ENCODE results near the gene BCAR1.

The BCAR1 gene

DNA sequence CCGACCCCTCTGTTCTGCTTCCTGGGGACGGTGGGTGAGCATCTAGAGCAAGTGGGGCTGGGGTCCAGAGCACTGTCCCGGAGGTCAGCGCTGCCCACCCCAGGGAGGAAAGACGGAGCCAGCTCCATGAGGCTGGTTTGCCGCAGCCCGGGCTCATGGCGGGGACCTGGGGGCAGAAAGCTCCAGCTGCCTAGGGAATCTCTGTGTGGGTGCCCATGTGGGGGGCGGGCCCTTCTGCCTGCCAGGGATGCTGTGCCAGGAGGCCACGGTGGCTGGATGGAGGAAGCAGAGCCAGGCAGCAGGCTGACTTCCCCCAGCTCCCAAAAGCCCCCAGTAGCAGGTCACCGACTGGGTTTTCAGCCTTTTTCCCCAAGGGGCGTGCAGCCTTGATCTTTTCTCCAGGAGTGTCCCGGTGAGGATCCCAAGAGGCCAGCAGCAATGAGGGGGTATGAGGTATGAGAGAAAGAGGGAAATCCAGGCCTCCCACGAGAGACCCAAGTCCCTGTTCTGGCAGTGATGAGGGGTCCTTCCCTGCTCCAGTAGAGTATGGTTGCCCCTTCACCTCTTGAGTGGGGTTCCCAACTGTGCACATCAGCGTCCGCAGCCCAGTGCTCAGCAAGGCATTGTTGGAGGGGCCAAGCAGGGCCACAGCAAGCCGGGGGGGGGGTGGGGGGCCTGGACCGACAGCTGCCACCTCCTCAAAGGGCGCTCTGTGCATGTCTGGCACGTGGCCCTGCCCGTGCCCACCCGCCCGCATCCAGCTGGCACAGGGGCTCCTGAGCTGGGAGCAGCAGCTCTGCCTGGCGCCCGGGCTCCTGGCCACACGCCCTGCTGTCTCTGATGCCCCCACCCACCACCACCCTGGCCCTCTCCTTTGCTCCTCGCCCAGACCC, 15.6 kb upstream of the BCAR1 start:
- DNase-seq (ENCODE audit: low read depth in 1 of 2, low spot score in 1 of 2) = no peak
- no peak for TF ChIP-seq JUND (IDR thresholded peaks at IDR 0.05; ENCODE audit: low read depth)
- in situ Hi-C loops (cut with HindIII; ENCODE audit: low pct_unique_long_range_greater_than_20kb, low sequenced_read_pairs) = no loop called here

- DNase-seq (ENCODE audit: low read depth in 1 of 2, low spot score in 1 of 2) = peak; percentile 92 to 93
- in situ Hi-C loops (cut with HindIII; ENCODE audit: low pct_unique_long_range_greater_than_20kb, low sequenced_read_pairs) = no loop called here
Observed at GRCh38 chr16:75265911-75266701, 14.7 kb upstream of the BCAR1 start.

GRCh38 chr16:75264999-75265910, 13.8 kb upstream of the BCAR1 start:
- in situ Hi-C loops (cut with HindIII; ENCODE audit: low pct_unique_long_range_greater_than_20kb, low sequenced_read_pairs) = no loop called here
- TF ChIP-seq JUND (IDR thresholded peaks at IDR 0.05; ENCODE audit: low read depth) = no peak
- DNase-seq (ENCODE audit: low read depth in 1 of 2, low spot score in 1 of 2) = no peak

More at GRCh38 chr16:75265911-75266701, 14.7 kb upstream of the BCAR1 start:
- no peak for TF ChIP-seq JUND (IDR thresholded peaks at IDR 0.05; ENCODE audit: low read depth)

DNA sequence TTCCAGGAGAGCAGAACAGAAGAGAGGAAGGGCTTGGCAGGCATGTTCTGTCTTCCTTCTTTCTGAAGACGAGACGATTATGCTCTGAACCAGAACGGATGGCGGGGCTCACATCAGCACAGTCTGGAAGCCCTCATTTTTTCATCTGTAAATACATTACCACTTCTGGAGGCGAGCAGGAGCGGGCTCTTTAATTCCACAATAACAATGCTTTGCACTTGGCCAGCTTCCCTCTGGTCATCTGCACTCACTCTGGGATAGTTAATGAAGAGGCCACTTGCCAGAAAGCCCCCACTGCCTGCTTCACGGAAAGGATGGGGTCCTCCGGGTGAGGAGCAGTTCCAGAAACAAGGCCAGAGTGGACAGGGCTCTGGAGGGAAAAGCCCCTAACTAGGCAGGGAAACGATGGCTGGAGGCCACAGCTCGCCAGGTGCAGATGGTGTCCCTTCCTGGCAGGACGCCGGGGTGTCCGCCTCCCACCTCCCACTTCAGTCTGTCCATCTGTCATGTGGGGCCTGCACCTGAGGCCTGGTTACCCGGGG, 13.1 kb upstream of the BCAR1 start:
- no peak for DNase-seq (ENCODE audit: low read depth in 1 of 2, low spot score in 1 of 2)
- in situ Hi-C loops (cut with HindIII; ENCODE audit: low pct_unique_long_range_greater_than_20kb, low sequenced_read_pairs) = no loop called here
- no peak for TF ChIP-seq JUND (IDR thresholded peaks at IDR 0.05; ENCODE audit: low read depth)

DNA sequence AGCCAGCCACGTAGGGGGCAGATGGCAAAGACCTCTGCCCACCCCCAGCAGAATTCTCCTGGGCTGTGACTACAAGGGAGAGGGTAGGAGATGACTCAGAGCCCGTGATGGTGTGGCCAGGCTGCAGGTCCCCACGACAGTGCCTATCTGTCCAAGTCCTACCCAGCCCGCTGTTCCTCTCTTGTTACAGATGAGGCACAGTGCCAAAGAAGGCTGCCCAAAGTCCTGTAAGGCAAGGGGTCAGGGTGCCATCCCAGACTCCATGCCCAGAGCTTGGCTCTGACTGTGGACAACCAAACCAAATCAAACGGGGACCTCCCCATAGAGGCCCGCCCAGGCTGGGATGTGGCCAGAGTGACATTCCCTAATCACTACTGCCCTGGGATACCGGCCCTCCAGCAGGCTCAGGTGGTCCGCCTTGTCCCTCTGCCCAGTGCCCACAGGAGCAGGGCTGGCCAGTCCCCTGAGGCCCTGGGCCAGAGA, 12.6 kb upstream of the BCAR1 start:
- in situ Hi-C loops (cut with HindIII; ENCODE audit: low pct_unique_long_range_greater_than_20kb, low sequenced_read_pairs) = no loop called here

GRCh38 chr16:75263291-75263962, 12.0 kb upstream of the BCAR1 start:
- in situ Hi-C loops (cut with HindIII; ENCODE audit: low pct_unique_long_range_greater_than_20kb, low sequenced_read_pairs) = no loop called here
- no peak for TF ChIP-seq JUND (IDR thresholded peaks at IDR 0.05; ENCODE audit: low read depth)
- no peak for DNase-seq (ENCODE audit: low read depth in 1 of 2, low spot score in 1 of 2)

More for the DNA sequence above, 12.6 kb upstream of the BCAR1 start:
- TF ChIP-seq JUND (IDR thresholded peaks at IDR 0.05; ENCODE audit: low read depth) = no peak
- no peak for DNase-seq (ENCODE audit: low read depth in 1 of 2, low spot score in 1 of 2)

DNA sequence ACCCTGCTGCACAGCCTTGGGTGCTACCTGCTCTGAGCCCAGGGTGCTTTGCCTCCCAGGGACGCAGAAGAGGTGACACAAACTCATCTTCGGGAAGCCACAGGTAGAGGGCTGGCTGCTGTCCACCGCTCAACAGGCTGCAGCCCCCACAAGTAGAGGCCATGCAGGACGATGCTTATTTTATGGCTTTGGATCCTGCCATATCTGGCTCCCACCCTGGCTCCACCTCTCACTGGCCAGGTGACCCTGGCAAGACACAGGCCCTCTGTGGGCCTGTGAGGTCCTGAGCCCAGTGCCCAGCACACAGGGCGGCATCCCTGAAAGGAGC, 11.3 kb upstream of the BCAR1 start:
- in situ Hi-C loops (cut with HindIII; ENCODE audit: low pct_unique_long_range_greater_than_20kb, low sequenced_read_pairs) = no loop called here
- DNase-seq (ENCODE audit: low read depth in 1 of 2, low spot score in 1 of 2) = no peak
- no peak for TF ChIP-seq JUND (IDR thresholded peaks at IDR 0.05; ENCODE audit: low read depth)

DNA sequence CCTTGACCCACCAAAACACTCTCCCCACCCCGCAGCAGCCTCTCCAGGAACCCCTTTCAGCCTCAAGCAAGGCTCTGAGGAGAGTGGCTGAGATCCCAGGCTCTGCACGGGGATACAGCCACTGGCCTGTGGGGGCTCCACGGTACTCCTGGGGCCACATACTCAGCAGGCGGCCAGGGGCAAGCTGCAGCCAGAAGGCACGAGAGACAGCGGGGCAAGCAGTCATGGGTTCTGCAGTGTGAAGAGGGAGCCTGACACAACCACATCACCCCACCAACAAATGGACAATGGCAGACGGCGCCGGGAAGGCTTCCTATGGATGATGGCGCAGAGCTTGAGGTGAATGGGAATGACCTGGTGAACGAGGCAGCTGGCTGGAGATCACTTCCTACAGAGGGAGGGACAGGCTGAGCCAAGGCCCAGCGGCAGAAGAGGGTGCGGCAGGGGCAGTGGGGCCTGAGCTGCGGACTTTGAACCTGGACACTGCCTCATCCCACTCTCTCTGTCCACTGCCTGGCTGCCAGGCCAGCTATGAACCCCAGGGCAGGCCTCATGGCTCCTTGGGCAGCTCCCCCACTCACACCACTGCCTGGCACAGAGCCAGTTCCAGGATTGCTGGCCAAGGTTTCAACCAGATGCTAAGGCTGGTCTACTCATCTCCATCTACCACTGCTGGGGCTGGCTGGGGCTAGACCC, 10.8 kb upstream of the BCAR1 start:
- DNase-seq (ENCODE audit: low read depth in 1 of 2, low spot score in 1 of 2) = no peak
- no peak for TF ChIP-seq JUND (IDR thresholded peaks at IDR 0.05; ENCODE audit: low read depth)
- in situ Hi-C loops (cut with HindIII; ENCODE audit: low pct_unique_long_range_greater_than_20kb, low sequenced_read_pairs) = no loop called here

DNA sequence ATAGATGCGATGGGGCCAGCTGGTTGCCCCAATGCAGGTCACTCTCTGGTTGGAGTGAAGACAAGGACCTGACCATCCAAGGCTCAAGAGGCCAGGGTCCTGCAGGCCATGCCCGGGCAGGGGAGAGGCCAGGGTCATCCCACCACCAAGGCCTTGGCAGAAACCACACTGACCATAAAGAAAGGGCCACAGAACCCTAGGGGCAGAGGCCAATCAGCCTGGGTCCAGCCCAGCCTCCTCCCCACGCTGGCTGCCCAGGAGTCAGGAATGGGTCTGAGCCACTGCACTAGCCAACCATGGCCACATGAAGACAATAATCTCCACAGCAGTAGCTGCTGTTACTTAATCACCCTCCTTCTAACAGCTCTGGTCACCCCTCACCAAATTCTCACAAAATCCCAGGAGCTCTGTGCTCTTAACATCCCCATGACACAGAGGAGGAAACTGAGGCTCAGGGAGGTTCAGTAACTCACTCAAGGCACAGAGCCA, 10.2 kb upstream of the BCAR1 start:
- in situ Hi-C loops (cut with HindIII; ENCODE audit: low pct_unique_long_range_greater_than_20kb, low sequenced_read_pairs) = no loop called here
- no peak for DNase-seq (ENCODE audit: low read depth in 1 of 2, low spot score in 1 of 2)
- TF ChIP-seq JUND (IDR thresholded peaks at IDR 0.05; ENCODE audit: low read depth) = no peak

GRCh38 chr16:75260851-75261589, 9.6 kb upstream of the BCAR1 start:
- DNase-seq (ENCODE audit: low read depth in 1 of 2, low spot score in 1 of 2) = no peak
- in situ Hi-C loops (cut with HindIII; ENCODE audit: low pct_unique_long_range_greater_than_20kb, low sequenced_read_pairs) = no loop called here
- no peak for TF ChIP-seq JUND (IDR thresholded peaks at IDR 0.05; ENCODE audit: low read depth)

Measured in T47D (cell line).